Memory B cell (primary cell): ENCODE measurements around the gene KDM2A.
"Not testable (repeated sequence)": the region's sequence is repeated elsewhere in the genome, so short reads cannot be mapped to it uniquely, and the experiment has no call there.

ENCODE experiments used
- ATAC-seq: fragments of 150-1000 bp; cut with Tn5 transposase; 2 replicates; pipeline ENCODE4 v1.10.0; 2021; ENCODE audit warnings: low read depth, mild to moderate bottlenecking, moderate library complexity
- DNase-seq, 2 donors: peaks; one replicate each; pipeline ENCODE4 v3.0.0; 2022; ENCODE audit warnings: low spot score in 2 of 2
- H3K27ac Mint-ChIP-seq: one replicate; pipeline ENCODE4 v1.8.0; 2022; ENCODE audit warnings: mild to moderate bottlenecking, moderate library complexity, mixed read lengths
- H3K27me3 Mint-ChIP-seq: one replicate; pipeline ENCODE4 v1.8.0; 2022; ENCODE audit warnings: mixed read lengths
- H3K36me3 Mint-ChIP-seq: one replicate; pipeline ENCODE4 v1.8.0; 2022; ENCODE audit warnings: mild to moderate bottlenecking, mixed read lengths
- H3K4me1 Mint-ChIP-seq: one replicate; pipeline ENCODE4 v1.8.0; 2022; ENCODE audit warnings: mixed read lengths
- H3K4me3 Mint-ChIP-seq: one replicate; pipeline ENCODE4 v1.8.0; 2022; ENCODE audit warnings: mild to moderate bottlenecking, moderate library complexity, mixed read lengths
- H3K9me3 Mint-ChIP-seq: one replicate; pipeline ENCODE4 v1.8.0; 2022; ENCODE audit warnings: mixed read lengths

KDM2A gene

DNA sequence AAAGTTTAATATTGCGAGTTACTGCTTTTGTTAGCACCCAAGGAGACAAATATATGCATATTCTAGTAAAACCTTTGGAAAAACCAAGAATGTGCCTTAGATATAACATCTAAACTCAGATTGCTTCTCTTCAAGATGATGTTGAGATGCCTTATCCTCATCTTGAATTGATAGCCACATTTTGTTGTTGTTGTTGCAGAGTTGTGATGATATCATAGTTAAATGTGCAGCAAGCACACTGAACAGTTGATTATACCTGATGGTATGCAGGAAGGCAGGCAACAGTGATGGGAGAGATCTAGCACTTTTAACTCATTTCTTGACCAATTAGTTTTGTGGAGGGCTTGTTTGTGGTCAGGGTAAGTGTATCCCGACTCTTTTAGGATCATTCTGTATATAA, 48.0 kb downstream of the KDM2A start:
- Mint-ChIP-seq H3K4me1 (peaks cover 28% of the 10 kb centered on the region), H3K27me3 (no peaks in the 10 kb centered on the region), H3K27ac (peak overlapping the region; percentile 10), H3K36me3 (peaks cover 9% of the 10 kb centered on the region), H3K9me3 (no peaks in the 10 kb centered on the region), H3K4me3 (no peak overlapping the region)
- ATAC-seq (no peak), DNase-seq (no peak)

DNA sequence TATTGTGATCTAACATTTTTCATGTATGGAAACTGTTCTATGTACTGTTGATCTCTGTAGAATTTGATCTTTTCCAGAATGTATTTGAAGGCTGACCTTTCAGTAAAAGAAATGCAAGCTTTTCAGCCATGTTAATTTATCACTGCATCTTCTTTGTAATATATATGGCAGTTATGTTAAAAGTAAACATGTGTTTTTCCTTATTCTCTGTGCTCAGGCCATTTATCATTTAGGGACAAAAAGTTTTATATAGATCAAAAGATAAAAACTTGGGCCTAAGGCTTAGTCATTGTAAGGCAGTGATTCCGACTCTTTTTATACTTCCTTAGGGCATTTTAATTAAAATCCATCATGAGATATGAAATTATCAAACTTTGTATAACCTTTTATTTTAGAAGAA, 48.7 kb downstream of the KDM2A start:
- Mint-ChIP-seq H3K27me3 (no peaks in the 10 kb centered on the region), H3K9me3 (no peaks in the 10 kb centered on the region), H3K4me1 (peaks cover 29% of the 10 kb centered on the region), H3K4me3 (no peak overlapping the region), H3K36me3 (peaks cover 9% of the 10 kb centered on the region), H3K27ac (no peak overlapping the region)
- DNase-seq (no peak), ATAC-seq (no peak)

DNA sequence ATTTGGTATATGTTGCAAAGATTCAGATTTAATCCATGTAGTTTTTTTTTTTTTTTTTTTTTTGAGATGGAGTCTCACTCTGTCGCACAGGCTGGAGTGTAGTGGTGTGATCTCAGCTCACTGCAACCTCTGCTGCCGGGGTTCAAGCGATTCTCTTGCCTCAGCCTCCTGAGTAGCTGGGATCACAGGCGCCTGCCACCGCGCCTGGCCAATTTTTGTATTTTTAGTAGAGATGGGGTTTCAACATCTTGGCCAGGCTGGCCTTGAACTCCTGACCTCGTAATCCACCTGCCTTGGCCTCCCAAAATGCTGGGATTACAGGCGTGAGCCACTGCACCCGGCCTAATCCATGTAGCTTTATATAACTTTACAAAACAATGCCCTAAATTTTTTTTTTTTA, 49.8 kb downstream of the KDM2A start:
- ATAC-seq, DNase-seq, H3K36me3 Mint-ChIP-seq, H3K27ac Mint-ChIP-seq, H3K4me3 Mint-ChIP-seq, H3K27me3 Mint-ChIP-seq, H3K9me3 Mint-ChIP-seq: not testable (repeated sequence)
- H3K4me1 Mint-ChIP-seq: peaks cover 26% of the 10 kb centered on the region

DNA sequence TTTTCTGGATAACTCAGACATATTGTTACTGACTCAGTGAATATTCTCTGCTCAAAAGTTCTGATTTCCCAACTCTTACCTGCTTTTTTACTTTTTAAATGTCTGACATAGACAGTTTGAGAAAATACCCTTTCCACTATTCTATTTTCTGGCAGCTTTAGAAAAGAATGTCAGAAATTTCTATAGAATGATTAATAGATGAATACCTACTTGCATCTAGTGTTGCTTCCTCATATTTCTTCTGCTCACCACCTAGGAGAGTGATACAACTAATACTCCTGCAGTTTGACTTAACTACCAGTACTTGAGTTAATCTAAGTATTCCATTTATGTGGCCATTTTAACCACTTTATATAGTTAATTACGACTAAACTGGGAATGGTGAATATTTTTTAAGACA, 55.2 kb downstream of the KDM2A start:
- Mint-ChIP-seq H3K36me3 (peaks cover 7% of the 10 kb centered on the region), H3K4me1 (peaks cover 17% of the 10 kb centered on the region), H3K27ac (no peak overlapping the region), H3K9me3 (no peaks in the 10 kb centered on the region), H3K27me3 (no peaks in the 10 kb centered on the region), H3K4me3 (no peak overlapping the region)
- ATAC-seq (no peak), DNase-seq (no peak)

DNA sequence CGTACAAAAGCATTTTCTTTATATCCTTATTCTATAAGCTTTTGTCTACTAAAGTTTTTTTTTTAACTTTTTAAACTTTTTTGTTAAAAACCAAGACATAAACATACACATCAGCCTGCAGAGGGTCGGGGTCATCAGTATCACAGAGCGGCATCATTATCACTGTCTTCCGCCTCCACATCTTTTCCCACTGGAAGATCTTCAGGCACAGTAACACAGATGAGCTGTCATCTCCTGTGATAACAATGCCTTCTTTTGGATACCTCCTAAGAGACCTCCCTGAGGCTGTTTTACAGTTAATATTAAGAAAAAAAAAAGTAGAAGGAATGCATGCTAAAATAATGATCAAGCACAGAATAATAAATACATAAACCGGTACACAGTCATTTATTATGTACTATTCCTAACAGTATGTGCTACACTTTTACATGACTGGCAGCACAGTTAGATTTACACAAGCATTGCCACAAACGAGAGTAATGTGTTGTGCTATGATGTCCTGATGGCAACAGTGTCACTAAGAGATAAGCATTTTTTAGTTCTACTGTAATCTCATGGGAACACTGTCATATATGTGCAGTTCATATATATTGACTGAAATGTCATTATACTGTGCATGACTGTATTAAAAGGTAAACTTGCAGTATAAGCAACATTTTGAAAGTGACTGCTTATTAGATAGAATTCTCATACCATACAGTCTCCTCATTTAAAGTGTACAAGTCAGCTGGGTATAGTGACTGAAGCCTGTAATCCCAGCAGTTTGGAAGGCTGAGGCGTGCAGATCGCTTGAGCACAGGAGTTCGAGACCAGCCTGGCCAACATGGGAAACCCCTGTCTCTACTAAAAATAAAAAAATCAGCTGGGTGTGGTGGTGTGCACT, 58.6 kb downstream of the KDM2A start:
- Mint-ChIP-seq H3K4me3 (no peak overlapping the region), H3K9me3 (no peaks in the 10 kb centered on the region), H3K27me3 (no peaks in the 10 kb centered on the region), H3K36me3 (peaks cover 5% of the 10 kb centered on the region), H3K4me1 (peaks cover 10% of the 10 kb centered on the region), H3K27ac (no peak overlapping the region)
- no peak for ATAC-seq
- DNase-seq: no peak

DNA sequence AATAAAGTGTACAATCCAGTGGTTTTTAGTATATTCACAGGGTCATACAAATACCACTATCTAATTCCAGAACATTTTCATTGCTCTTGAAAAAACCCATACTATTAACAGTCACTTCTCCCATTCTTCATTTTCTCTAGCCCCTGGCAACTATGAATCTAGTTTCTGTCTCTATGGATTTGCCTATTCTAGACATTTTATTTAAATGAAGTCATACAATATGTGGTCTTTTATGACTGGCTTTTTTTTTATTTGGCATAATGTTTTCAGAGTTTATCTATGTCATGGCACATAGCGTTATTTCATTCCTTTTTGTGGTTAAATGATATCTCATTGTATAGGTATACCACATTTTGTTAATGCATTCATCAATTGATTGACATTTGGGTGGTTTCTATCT, 59.4 kb downstream of the KDM2A start:
- Mint-ChIP-seq H3K27ac (no peak overlapping the region), H3K4me3 (no peak overlapping the region), H3K4me1 (peaks cover 10% of the 10 kb centered on the region), H3K9me3 (no peaks in the 10 kb centered on the region), H3K36me3 (peaks cover 10% of the 10 kb centered on the region), H3K27me3 (no peaks in the 10 kb centered on the region)
- ATAC-seq (no peak), DNase-seq (no peak)

DNA sequence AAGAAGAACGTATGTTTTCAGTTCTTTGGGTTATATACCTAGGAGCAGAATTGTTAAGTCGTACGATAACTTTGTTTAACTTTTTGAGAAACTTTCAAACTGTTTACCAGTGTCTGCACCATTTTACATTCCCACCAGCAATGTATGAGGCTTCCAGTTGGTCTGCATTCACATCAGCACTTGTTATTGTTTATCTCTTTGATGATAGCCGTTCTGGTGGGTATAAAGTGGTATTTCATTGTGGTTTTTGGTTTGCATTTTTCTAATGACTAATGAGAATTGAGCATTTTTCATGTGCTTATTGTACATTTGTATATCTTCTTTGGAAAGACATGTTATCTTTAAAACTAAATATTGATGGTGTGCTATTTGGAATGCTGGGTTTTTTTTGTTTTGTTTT, 59.8 kb downstream of the KDM2A start:
- no peak for DNase-seq
- H3K9me3 Mint-ChIP-seq: no peaks in the 10 kb centered on the region
- no peak overlapping the region for H3K4me3 Mint-ChIP-seq
- no peaks in the 10 kb centered on the region for H3K27me3 Mint-ChIP-seq
- peaks cover 10% of the 10 kb centered on the region for H3K36me3 Mint-ChIP-seq
- ATAC-seq: no peak
- H3K27ac Mint-ChIP-seq: no peak overlapping the region
- H3K4me1 Mint-ChIP-seq: peaks cover 10% of the 10 kb centered on the region

DNA sequence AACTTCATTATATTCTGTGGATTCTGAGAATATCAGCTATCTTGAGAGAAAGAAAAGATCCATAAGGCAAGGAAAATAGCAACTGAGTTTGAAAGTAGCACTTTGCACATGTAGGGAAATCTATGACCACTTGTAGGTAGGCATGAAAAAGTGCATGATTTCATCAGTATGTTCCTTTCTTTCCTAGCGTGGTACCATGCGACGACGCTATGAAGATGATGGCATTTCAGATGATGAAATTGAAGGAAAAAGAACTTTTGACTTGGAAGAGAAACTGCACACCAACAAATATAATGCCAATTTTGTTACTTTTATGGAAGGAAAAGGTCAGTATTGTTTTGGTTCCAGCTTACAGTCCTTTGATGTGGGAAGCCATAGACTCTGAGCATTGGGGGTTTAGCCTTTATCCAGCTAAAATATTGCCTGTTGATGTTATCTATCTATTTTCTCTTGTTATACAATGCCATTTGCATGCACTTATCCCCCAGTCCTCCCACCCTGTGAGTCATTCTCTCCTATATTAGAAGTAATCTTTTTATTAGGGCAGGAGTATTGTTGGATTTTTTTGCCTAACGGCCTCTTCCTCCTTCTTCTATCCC, 60.9 kb downstream of the KDM2A start:
- H3K27me3 Mint-ChIP-seq: no peaks in the 10 kb centered on the region
- peaks cover 10% of the 10 kb centered on the region for H3K4me1 Mint-ChIP-seq
- H3K4me3 Mint-ChIP-seq: no peak overlapping the region
- no peak for ATAC-seq
- no peak for DNase-seq
- no peaks in the 10 kb centered on the region for H3K9me3 Mint-ChIP-seq
- H3K36me3 Mint-ChIP-seq: peaks cover 14% of the 10 kb centered on the region
- H3K27ac Mint-ChIP-seq: no peak overlapping the region

DNA sequence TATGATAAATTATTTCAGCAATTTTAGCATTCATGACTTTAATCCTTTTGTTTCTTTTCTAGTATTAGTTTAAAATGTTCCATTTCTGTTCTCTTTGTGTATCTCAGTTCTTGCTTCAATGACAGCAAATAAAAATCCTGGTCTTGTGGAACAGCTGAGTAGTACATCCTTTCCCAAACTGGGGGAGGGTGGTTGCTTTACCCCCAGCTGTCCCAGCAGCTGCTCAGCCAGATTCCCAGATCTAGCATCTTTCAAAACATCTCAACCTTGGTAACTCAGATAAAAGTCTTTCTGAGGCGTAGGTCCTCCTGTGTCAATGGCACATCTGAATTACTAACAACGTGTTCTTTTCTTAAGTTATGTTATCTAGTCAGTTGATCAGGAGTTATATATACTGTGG, 75.0 kb downstream of the KDM2A start:
- H3K9me3 Mint-ChIP-seq: no peaks in the 10 kb centered on the region
- H3K36me3 Mint-ChIP-seq: peaks cover 23% of the 10 kb centered on the region
- no peak overlapping the region for H3K4me3 Mint-ChIP-seq
- H3K27ac Mint-ChIP-seq: no peak overlapping the region
- no peaks in the 10 kb centered on the region for H3K27me3 Mint-ChIP-seq
- H3K4me1 Mint-ChIP-seq: peaks cover 11% of the 10 kb centered on the region
- ATAC-seq: no peak
- DNase-seq: no peak

DNA sequence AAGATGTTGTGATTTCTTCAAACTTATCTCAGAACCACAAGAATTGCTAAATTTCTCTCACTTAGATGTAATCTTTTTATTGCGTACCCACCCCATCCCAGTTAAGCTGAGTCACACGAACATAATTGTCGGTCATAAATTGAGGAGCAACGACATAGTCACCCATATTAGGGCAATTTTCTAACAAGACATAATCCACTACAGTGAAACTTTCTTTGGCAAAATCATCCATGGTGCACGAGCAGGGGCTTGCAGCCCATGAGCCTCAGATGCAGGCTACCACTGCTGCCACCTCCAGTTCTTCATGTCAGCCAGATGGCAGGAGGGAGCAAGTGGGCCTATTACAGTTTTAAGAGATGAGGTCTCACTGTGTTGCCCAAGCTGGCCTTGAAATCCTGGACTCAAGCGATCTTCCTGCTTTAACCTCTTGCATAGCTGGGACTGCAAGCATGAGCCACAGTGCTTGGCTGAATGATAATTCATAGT, 77.0 kb downstream of the KDM2A start:
- Mint-ChIP-seq H3K27me3 (no peaks in the 10 kb centered on the region), H3K4me1 (peaks cover 11% of the 10 kb centered on the region), H3K4me3 (no peak overlapping the region), H3K9me3 (no peaks in the 10 kb centered on the region), H3K27ac (no peak overlapping the region), H3K36me3 (peaks cover 25% of the 10 kb centered on the region)
- DNase-seq (no peak), ATAC-seq (no peak)

DNA sequence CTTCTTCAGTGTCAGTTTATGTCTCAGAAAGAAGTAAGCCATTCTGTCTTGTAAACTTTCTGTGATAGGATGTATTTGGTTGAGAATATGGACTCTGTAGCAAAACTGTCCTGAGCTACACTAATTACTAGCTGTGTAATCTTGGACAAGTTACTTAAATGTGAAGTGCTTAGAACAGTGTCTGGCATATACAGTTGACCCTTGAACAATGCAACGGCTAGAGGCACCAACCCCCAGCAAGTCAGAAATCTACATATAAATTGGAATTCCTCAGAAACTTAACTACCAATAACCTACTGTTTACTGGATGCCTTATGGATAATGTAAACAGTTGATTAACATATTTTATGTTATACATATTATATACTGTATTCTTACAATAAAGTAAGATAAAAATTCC, 78.5 kb downstream of the KDM2A start:
- H3K27ac Mint-ChIP-seq: no peak overlapping the region
- no peak for DNase-seq
- no peaks in the 10 kb centered on the region for H3K27me3 Mint-ChIP-seq
- H3K4me3 Mint-ChIP-seq: no peak overlapping the region
- ATAC-seq: no peak
- no peaks in the 10 kb centered on the region for H3K9me3 Mint-ChIP-seq
- peaks cover 9% of the 10 kb centered on the region for H3K4me1 Mint-ChIP-seq
- peaks cover 22% of the 10 kb centered on the region for H3K36me3 Mint-ChIP-seq

DNA sequence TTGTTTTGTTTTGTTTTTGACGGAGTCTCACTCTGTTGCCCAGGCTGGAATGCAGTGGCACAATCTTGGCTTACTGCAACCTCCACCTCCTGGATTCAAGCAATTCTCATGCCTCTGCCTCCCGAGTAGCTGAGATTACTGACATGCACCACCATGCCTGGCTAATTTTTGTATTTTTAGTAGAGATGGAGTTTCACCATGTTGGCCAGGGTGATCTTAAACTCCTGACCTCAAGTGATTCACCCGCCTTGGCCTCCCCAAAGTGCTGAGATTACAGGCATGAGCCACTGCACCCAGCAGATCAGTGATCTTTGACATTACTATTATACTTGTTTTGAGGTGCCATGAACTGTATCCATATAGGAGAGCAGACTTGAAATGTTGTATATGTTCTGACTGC, 79.7 kb downstream of the KDM2A start:
- H3K27me3 Mint-ChIP-seq, H3K4me3 Mint-ChIP-seq, H3K4me1 Mint-ChIP-seq, H3K27ac Mint-ChIP-seq, ATAC-seq, H3K9me3 Mint-ChIP-seq, DNase-seq: not testable (repeated sequence)
- H3K36me3 Mint-ChIP-seq: peaks cover 22% of the 10 kb centered on the region

DNA sequence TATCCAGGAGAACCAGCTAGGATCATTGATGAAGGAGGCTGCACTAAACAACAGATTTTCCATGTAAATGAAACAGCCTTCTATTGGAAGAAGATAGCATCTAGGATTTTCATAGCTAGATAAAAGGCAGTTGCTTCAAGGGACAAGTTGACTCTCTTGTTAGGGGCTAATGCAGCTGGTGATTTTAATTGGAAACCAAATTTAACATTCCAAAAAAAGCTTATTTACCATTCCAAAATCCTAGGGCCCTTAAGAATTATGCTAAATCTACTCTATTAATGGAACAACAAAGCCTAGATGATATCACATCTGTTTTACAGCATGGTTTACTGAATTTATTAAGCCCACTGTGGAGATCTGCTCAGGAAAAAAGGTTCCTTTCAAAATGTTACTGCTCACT, 80.7 kb downstream of the KDM2A start:
- Mint-ChIP-seq H3K4me3 (no peak overlapping the region), H3K4me1 (peaks cover 9% of the 10 kb centered on the region), H3K36me3 (peaks cover 23% of the 10 kb centered on the region), H3K27me3 (no peaks in the 10 kb centered on the region), H3K9me3 (no peaks in the 10 kb centered on the region), H3K27ac (no peak overlapping the region)
- no peak for ATAC-seq
- no peak for DNase-seq

DNA sequence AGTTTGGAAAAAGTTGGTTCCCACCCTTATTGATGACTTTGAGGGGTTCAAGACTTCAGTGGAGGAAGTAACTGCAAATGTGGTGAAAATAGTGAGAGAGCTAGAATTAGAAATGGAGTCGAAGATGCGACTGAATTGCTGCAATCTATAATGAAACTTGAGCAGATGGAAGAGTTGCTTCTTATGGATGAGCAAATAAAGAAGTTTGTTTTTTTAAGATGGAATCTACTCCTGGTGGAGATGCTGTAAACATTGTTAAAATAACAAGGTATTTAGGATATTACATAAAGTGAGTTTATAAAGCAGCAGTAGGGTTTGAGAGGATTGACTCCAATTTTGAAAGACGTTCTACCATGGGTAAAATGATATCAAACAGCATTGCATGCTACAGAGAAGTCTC, 83.0 kb downstream of the KDM2A start:
- no peaks in the 10 kb centered on the region for H3K4me1 Mint-ChIP-seq
- no peak overlapping the region for H3K27ac Mint-ChIP-seq
- H3K4me3 Mint-ChIP-seq: no peak overlapping the region
- ATAC-seq (no peak), DNase-seq (no peak)
- no peaks in the 10 kb centered on the region for H3K9me3 Mint-ChIP-seq
- no peaks in the 10 kb centered on the region for H3K27me3 Mint-ChIP-seq
- peaks cover 20% of the 10 kb centered on the region for H3K36me3 Mint-ChIP-seq

DNA sequence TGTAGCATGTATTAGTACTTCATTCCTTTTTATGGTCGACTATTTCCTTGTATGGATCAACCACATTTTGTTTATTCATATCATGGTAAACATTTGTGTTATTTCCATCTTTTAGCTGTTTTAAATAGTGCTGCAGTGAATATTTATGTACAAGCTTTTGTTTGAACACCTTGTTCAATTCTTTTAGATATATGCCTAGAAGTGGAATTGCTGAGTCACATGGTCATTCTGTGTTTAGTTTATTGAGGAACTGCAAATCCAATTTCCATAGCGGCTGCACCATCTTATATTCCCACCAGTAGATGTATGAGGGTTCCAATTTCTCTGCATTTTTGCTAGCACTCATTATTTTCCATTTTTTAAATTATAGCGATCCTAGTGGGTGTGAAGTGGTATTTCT, 85.8 kb downstream of the KDM2A start:
- Mint-ChIP-seq H3K4me1 (no peaks in the 10 kb centered on the region), H3K4me3 (no peak overlapping the region), H3K9me3 (no peaks in the 10 kb centered on the region), H3K27ac (no peak overlapping the region), H3K27me3 (no peaks in the 10 kb centered on the region), H3K36me3 (peaks cover 21% of the 10 kb centered on the region)
- ATAC-seq (no peak), DNase-seq (no peak)
